Activated CD8-positive, alpha-beta T cell treated with anti-CD3 and anti-CD28 coated beads, Interleukin-2, amount 10 ng/mL, durations not matched to agents 7 days and 5 days (primary cell): ENCODE results near the gene ZC3H14. TPM values are rescaled to one million over a fixed set of nuclear protein-coding genes. Genes with fewer than 3 reads are reported as not detected.

Source experiments
- ATAC-seq: fragments of 150-1000 bp; cut with Tn5 transposase; one replicate; pipeline ENCODE4 v1.10.0; 2021; ENCODE audit warnings: moderate library complexity
- CTCF ChIA-PET: fragments of 350-600 bp; sonication (Branson Sonifier 250); formaldehyde crosslinking; loops from one replicate; lab custom pipeline; 2021; ENCODE audit warnings: antibody characterized with exemption; lab: Charles Lee
- POLR2A ChIA-PET: fragments of 350-600 bp; sonication (Branson Sonifier 250); formaldehyde crosslinking; loops from one replicate; lab custom pipeline; 2021; ENCODE audit warnings: antibody characterized with exemption; lab: Charles Lee
- DNase-seq: peaks from one replicate; pipeline ENCODE4 v3.0.0-alpha.2; 2020
- H3K27ac Mint-ChIP-seq: one replicate; pipeline ENCODE4 v1.8.0; 2021; ENCODE audit warnings: mild to moderate bottlenecking, mixed read lengths
- H3K27me3 Mint-ChIP-seq: one replicate; pipeline ENCODE4 v1.8.0; 2021; ENCODE audit warnings: low read depth, mixed read lengths
- H3K36me3 Mint-ChIP-seq: one replicate; pipeline ENCODE4 v1.8.0; 2021; ENCODE audit warnings: low read depth, mixed read lengths
- H3K4me1 Mint-ChIP-seq: one replicate; pipeline ENCODE4 v1.8.0; 2021; ENCODE audit warnings: low read depth, mixed read lengths
- H3K4me3 Mint-ChIP-seq: one replicate; pipeline ENCODE4 v1.8.0; 2021; ENCODE audit warnings: mild to moderate bottlenecking, mixed read lengths
- H3K9me3 Mint-ChIP-seq: one replicate; pipeline ENCODE4 v1.8.0; 2022; ENCODE audit warnings: mixed read lengths; ENCODE audit not compliant: insufficient read depth
- total RNA-seq, 2 experiments: library from RNA; stranded (reverse); gene quantifications; one replicate each; pipeline ENCODE4 v1.2.3, GENCODE V29; 2021

Gene ZC3H14
- total RNA-seq, 2 experiments from 2014 or later, result 39.6 to 42.4 TPM

DNA sequence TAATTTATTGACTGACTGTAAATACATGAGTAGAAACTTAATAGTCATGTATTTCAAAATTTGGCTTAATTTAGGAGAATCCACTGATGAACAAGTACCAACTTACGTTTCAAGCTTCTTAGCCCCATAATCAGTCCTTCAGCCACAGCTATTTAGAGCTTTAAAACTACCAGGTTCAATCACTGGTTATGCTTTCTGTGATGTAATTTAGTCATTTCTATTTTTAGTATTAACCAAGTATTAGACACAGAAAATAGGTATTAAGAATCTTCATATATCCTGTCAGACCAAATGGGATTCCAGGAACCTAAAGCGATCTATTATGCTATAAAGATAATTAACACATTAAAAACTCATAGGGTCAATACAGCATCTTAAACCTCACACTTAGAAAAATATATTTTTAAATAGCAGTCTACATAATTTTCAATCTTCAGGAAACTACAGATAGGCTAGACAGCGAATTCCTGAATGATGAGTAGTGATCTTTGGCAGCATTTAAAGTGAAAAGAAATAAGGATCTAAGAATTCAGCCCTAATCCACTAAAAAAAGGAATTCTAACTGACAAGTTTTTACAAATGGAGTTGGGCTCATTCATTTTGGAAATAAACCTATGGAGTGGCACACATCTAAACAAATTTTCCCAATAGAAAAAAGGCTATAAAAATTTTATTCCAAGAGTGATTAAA is 51.5 kb downstream of the ZC3H14 start:
- no peaks in the 10 kb centered on the region for H3K27me3 Mint-ChIP-seq
- H3K4me3 Mint-ChIP-seq, result no peak overlapping the region
- ATAC-seq (no peak), DNase-seq (no peak)
- H3K9me3 Mint-ChIP-seq, result no peaks in the 10 kb centered on the region
- H3K36me3 Mint-ChIP-seq, result peaks cover 41% of the 10 kb centered on the region
- no peak overlapping the region for H3K27ac Mint-ChIP-seq
- H3K4me1 Mint-ChIP-seq, result peaks cover 22% of the 10 kb centered on the region
- ChIA-PET POLR2A (no interaction called here), CTCF (interaction anchor here (1.5 kb wide), 1 partner anchor 13 kb away, joined by 4 read pairs; no protein-coding TSS in a partner anchor)

DNA sequence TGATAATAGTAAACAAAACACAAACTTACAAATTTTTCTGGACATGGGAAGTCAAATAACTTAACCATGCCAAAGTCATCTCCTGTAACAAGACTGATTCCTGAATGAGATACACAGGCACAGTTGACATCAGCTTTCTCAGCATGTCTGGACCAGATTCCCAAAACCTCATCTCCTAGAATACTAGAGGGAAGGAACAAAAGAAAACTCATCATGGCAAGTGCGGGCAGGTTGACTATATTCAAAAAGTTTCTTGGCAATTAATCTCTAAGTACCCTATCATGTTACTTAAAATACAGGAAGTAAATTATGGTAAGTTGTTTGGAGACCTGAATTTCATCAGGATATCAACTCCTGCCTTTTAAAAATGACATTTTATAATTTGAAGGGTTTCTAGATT is 53.9 kb downstream of the ZC3H14 start:
- POLR2A ChIA-PET, result no interaction called here
- no peaks in the 10 kb centered on the region for H3K9me3 Mint-ChIP-seq
- CTCF ChIA-PET, result interaction anchor here (1.0 kb wide), 1 partner anchor 22 kb away, joined by 4 read pairs; no protein-coding TSS in a partner anchor
- H3K27me3 Mint-ChIP-seq, result no peaks in the 10 kb centered on the region
- H3K4me1 Mint-ChIP-seq, result peaks cover 20% of the 10 kb centered on the region
- no peak overlapping the region for H3K4me3 Mint-ChIP-seq
- no peak for DNase-seq
- ATAC-seq, result no peak
- H3K36me3 Mint-ChIP-seq, result peaks cover 21% of the 10 kb centered on the region
- H3K27ac Mint-ChIP-seq, result no peak overlapping the region

DNA sequence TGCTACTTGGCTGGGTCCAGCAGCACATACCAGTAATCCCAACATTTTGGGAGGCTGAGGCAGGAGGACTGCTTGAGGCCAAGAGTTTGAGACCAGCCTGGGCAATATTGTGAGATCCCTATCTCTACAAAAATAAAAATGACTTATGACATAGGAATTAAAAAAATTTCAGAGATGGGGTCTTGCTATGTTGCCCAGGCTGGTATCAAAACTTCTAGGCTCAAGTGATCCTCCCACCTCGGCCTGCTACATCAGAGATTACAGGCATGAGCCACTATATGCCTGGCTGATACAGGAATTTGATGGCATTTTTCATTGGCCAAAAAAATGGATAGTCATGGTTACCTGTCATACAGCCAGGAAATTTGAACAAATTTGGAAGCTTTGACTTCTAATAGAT is 54.6 kb downstream of the ZC3H14 start:
- Mint-ChIP-seq H3K9me3 (no peaks in the 10 kb centered on the region), H3K36me3 (peaks cover 15% of the 10 kb centered on the region), H3K27ac (no peak overlapping the region), H3K4me1 (peaks cover 14% of the 10 kb centered on the region), H3K4me3 (no peak overlapping the region), H3K27me3 (no peaks in the 10 kb centered on the region)
- no peak for DNase-seq
- CTCF ChIA-PET, result no interaction called here
- POLR2A ChIA-PET, result no interaction called here
- ATAC-seq, result no peak

DNA sequence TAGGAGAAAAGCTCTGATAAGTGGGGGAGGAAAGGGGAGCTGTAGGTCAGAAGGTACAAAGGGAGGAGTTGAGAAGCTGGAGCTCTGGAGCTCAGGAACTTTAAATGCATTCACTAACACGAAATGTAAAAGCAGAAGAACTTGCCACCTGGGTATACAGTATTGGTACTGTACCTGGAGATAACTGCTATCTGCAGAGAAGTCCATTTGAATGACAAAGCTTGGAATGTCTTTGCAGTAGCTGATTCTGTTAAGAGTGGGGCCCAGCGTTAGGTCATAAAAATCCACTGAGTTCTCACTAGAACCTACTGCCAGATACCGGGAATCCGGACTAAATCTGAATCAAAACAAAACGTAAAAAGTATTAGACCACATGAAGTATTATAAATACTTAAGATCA is 55.6 kb downstream of the ZC3H14 start:
- Mint-ChIP-seq H3K4me1 (peaks cover 6% of the 10 kb centered on the region), H3K27ac (no peak overlapping the region), H3K9me3 (no peaks in the 10 kb centered on the region), H3K4me3 (no peak overlapping the region), H3K27me3 (no peaks in the 10 kb centered on the region), H3K36me3 (peaks cover 10% of the 10 kb centered on the region)
- DNase-seq, result no peak
- POLR2A ChIA-PET, result no interaction called here
- no peak for ATAC-seq
- CTCF ChIA-PET, result no interaction called here

DNA sequence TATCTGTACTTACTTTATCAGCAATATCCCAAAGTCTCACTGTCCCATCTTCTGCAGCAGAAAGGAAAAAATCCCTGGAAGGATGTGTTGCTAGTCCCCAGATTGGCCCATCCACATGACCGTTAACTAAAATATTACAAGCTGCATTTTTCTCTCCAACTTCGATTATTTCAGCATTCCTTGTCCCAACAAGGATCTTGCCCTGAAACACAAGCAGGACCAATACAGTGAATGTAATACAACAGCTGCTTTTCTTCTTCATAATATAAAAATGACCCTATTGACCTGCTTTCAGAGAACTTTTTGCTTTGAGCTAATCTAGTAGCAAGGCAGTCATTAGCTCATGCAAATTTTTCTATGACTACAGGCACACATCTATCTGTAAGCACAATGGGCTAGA is 58.3 kb downstream of the ZC3H14 start:
- Mint-ChIP-seq H3K27ac (no peak overlapping the region), H3K4me3 (no peak overlapping the region), H3K27me3 (no peaks in the 10 kb centered on the region), H3K9me3 (no peaks in the 10 kb centered on the region), H3K4me1 (no peaks in the 10 kb centered on the region), H3K36me3 (peaks cover 3% of the 10 kb centered on the region)
- ATAC-seq (no peak), DNase-seq (no peak)
- ChIA-PET CTCF (no interaction called here), POLR2A (interaction anchor here (1.1 kb wide), 1 partner anchor 191 kb away, joined by 3 read pairs; no protein-coding TSS in a partner anchor)

DNA sequence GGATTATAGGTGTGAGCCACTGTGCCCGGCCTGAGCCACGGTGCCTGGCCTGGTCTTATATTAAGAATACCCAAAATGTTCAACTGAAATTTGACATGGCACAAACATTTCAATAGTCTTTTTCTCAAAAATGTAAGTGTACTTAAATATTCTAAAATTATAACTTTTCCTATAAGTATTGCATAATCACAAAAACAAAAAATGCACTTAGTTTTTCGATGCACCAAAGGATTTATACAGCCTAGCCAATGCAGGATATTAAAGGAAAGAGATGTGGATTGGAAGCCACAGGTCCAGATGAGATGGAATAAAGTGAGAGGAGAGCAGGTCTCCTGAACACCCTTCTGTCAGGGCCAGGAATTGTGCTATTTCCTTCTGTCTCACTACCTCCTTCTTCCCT is 62.8 kb downstream of the ZC3H14 start:
- ChIA-PET CTCF (no interaction called here), POLR2A (no interaction called here)
- Mint-ChIP-seq H3K27ac (no peak overlapping the region), H3K4me1 (no peaks in the 10 kb centered on the region), H3K27me3 (no peaks in the 10 kb centered on the region), H3K36me3 (no peaks in the 10 kb centered on the region), H3K9me3 (no peaks in the 10 kb centered on the region), H3K4me3 (no peak overlapping the region)
- ATAC-seq (no peak), DNase-seq (no peak)

DNA sequence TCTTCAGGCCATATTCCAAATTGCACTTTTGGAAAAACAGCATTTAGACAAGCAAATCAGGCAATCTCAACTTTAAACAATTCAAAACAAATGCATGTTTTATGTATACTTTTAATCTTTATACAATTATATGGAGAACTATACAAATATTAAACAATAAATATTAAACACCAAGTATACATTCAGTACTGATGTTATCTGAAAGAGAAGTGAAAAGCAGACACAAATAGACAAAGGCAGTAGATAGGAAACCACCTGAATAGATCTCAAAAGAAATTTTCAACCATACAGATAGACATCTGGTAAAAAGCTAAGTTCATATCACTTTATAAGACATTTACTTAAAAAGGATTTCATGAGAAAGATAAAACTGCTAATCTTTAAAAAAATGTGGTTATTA is 65.2 kb downstream of the ZC3H14 start:
- Mint-ChIP-seq H3K4me1 (no peaks in the 10 kb centered on the region), H3K4me3 (no peak overlapping the region), H3K27me3 (no peaks in the 10 kb centered on the region), H3K36me3 (no peaks in the 10 kb centered on the region), H3K9me3 (no peaks in the 10 kb centered on the region), H3K27ac (no peak overlapping the region)
- ATAC-seq, result no peak
- POLR2A ChIA-PET, result interaction anchor here (0.6 kb wide), 1 partner anchor 1482 kb away, joined by 3 read pairs; no protein-coding TSS in a partner anchor
- DNase-seq, result no peak
- CTCF ChIA-PET, result no interaction called here

DNA sequence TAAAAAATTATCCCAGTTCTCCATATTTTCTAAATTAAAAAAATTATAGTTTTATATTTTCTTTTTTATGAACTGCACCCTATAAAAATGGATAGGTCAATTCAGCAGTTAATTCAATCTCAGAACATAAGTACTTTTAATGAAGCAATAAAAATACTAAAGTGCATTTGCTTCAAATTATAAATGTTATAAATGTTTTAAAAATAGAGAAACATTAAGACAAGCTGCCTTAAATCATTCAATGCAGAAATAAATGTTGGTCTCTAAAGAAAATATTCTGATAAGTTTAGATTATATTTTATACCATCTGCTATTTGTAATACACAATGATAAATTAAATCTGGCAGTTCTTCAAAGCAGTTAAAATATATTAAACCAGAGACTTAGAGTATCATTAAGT is 65.6 kb downstream of the ZC3H14 start:
- Mint-ChIP-seq H3K36me3 (no peaks in the 10 kb centered on the region), H3K27me3 (no peaks in the 10 kb centered on the region), H3K4me3 (no peak overlapping the region), H3K4me1 (no peaks in the 10 kb centered on the region), H3K9me3 (no peaks in the 10 kb centered on the region), H3K27ac (no peak overlapping the region)
- POLR2A ChIA-PET, result no interaction called here
- DNase-seq (no peak), ATAC-seq (no peak)
- CTCF ChIA-PET, result no interaction called here

DNA sequence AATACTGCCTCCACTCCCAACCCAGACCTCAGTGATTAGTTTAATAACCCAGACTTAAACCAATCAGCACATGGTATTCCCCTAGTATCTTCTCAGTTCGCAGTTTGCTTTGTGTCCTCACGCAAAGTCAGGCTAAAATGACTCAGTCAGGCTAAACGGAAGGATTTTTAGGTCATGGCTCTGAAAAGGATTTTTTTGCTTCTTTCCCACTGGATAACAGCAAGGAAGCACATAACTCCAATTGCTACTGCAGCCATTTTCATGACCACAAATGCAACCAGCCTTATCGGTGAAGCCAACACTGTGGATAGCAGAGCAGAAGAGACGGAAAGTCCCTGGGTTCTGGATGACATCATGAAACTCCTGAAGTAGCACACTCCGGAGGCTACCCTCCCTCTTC is 67.7 kb downstream of the ZC3H14 start:
- POLR2A ChIA-PET, result no interaction called here
- no peak for ATAC-seq
- Mint-ChIP-seq H3K4me3 (no peak overlapping the region), H3K36me3 (no peaks in the 10 kb centered on the region), H3K27ac (no peak overlapping the region), H3K27me3 (no peaks in the 10 kb centered on the region), H3K9me3 (no peaks in the 10 kb centered on the region), H3K4me1 (no peaks in the 10 kb centered on the region)
- no peak for DNase-seq
- CTCF ChIA-PET, result no interaction called here

DNA sequence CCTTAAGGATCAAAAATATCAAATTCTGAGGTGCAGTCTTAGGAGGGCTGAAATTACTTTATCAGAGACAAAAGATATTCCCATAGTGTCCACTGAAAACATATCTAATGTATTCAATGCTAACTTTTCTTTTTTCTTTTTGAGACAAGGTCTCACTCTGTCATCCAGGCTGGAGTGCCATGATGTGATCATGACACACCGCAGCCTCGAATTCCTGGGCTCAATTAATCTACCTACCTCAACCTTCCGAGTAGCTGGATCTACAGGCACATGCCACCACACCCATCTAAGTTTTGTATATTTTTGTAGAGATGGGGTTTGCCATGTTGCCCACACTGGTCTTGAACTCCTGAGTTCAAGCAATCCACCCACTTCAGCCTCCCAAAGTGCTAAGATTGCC is 68.3 kb downstream of the ZC3H14 start:
- H3K27ac Mint-ChIP-seq, result no peak overlapping the region
- H3K36me3 Mint-ChIP-seq, result no peaks in the 10 kb centered on the region
- DNase-seq (no peak), ATAC-seq (no peak)
- ChIA-PET CTCF (no interaction called here), POLR2A (no interaction called here)
- H3K4me3 Mint-ChIP-seq, result no peak overlapping the region
- H3K4me1 Mint-ChIP-seq, result no peaks in the 10 kb centered on the region
- H3K27me3 Mint-ChIP-seq, result no peaks in the 10 kb centered on the region
- no peaks in the 10 kb centered on the region for H3K9me3 Mint-ChIP-seq

DNA sequence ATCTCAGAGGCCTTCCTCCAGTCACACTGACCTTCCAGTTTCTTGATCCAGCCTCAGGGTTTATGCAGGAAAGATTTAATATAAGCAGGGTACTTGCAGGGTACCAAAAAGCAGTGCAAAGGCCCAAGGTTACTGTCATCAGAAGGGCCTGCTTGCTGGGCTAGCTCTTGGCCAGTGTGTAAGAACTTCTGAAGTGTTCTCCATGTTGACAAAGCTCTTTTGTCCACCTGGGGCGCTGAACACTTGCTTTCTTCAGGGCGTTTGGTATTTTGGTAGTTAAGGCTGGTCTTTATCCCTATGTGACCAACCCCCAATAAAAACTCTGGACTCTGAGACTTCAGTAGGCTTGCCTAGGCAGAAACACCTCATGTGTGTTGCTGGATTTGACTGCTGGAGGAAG is 69.7 kb downstream of the ZC3H14 start:
- DNase-seq (no peak), ATAC-seq (no peak)
- H3K27me3 Mint-ChIP-seq, result no peaks in the 10 kb centered on the region
- no peaks in the 10 kb centered on the region for H3K36me3 Mint-ChIP-seq
- H3K4me3 Mint-ChIP-seq, result no peak overlapping the region
- ChIA-PET POLR2A (no interaction called here), CTCF (no interaction called here)
- H3K9me3 Mint-ChIP-seq, result no peaks in the 10 kb centered on the region
- no peaks in the 10 kb centered on the region for H3K4me1 Mint-ChIP-seq
- H3K27ac Mint-ChIP-seq, result no peak overlapping the region

DNA sequence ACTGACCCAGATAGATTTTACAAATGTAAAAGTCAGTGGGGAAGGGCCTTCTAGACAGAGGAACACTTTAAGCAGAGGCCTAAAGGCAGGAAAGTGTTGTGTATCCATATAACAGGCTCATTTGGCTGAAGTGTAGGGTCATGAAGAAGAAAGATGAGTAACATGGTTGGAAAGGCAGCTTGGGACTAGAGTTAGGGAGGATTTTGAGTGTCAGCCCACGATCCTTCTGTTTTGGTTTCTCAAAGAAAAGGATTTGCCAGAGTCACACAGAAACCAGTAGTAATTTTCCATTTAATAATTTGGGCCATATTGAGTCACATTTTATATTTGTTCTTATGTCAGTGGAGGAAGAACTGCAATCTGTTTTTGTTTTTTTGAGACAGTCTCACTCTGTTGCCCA is 76.4 kb downstream of the ZC3H14 start:
- no peak overlapping the region for H3K4me3 Mint-ChIP-seq
- POLR2A ChIA-PET, result no interaction called here
- H3K27me3 Mint-ChIP-seq, result no peaks in the 10 kb centered on the region
- H3K36me3 Mint-ChIP-seq, result peaks cover 14% of the 10 kb centered on the region
- no peaks in the 10 kb centered on the region for H3K4me1 Mint-ChIP-seq
- ATAC-seq (no peak), DNase-seq (no peak)
- H3K27ac Mint-ChIP-seq, result no peak overlapping the region
- peaks cover 8% of the 10 kb centered on the region for H3K9me3 Mint-ChIP-seq
- CTCF ChIA-PET, result no interaction called here

DNA sequence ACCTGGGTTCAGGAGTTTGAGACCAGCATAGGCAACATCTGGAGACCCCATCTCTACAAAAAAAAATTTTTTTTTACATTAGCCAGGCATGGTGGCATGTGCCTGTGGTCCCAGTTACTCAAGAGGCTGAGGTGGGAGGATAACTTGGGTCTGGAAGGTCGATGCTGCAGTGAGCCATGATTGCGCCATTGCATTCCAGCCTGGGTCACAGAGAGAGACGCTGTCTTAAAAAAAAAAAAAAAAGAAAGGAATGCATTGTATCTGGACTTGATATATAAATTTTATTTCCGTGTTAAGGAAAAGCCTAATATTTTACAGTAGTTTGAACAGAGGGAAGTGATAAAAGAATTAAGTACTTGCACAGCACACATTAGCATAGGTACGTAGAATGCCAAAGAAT is 97.2 kb downstream of the ZC3H14 start:
- H3K4me3 Mint-ChIP-seq, result no peak overlapping the region
- no peak for DNase-seq
- ChIA-PET CTCF (no interaction called here), POLR2A (no interaction called here)
- no peaks in the 10 kb centered on the region for H3K9me3 Mint-ChIP-seq
- H3K27ac Mint-ChIP-seq, result no peak overlapping the region
- no peaks in the 10 kb centered on the region for H3K27me3 Mint-ChIP-seq
- H3K4me1 Mint-ChIP-seq, result no peaks in the 10 kb centered on the region
- H3K36me3 Mint-ChIP-seq, result peaks cover 3% of the 10 kb centered on the region
- no peak for ATAC-seq
